MCF 10A (cell line): Measurements from ENCODE around the gene CCDC197. TPM values are rescaled to one million over a fixed set of nuclear protein-coding genes. Genes with fewer than 3 reads are reported as not detected.

Source experiments
- BruUV-seq: library from RNA; stranded (reverse); fragments of 400-500 nt; replicated peaks from 2 replicates; lab custom pipeline; 2021; lab: Mats Ljungman, UMichigan
- CTCF ChIA-PET: fragments of 300-600 bp; sonication (Branson Sonifier 250); formaldehyde crosslinking; extraction: SDS; loops from one replicate; lab custom pipeline; 2021; ENCODE audit warnings: antibody characterized with exemption, inconsistent platforms; lab: Yijun Ruan, JAX
- POLR2A ChIA-PET: fragments of 300-600, 350-650 bp; sonication (Branson Sonifier 250); formaldehyde crosslinking; extraction: SDS; loops from one replicate; lab custom pipeline; 2020; ENCODE audit warnings: antibody characterized with exemption, inconsistent platforms; lab: Yijun Ruan, JAX
- DNase-seq: peaks from one replicate; pipeline ENCODE4 v3.0.0-alpha.2; 2018; ENCODE audit not compliant: unreplicated experiment
- H3K27ac Mint-ChIP-seq: one replicate; pipeline ENCODE4 v1.8.0; 2022; ENCODE audit warnings: mild to moderate bottlenecking, low read depth, mixed read lengths; ENCODE audit not compliant: unreplicated experiment
- H3K27me3 Mint-ChIP-seq: one replicate; pipeline ENCODE4 v1.8.0; 2022; ENCODE audit warnings: mixed read lengths; ENCODE audit not compliant: insufficient read depth, unreplicated experiment
- H3K36me3 Mint-ChIP-seq: one replicate; pipeline ENCODE4 v1.8.0; 2022; ENCODE audit warnings: mild to moderate bottlenecking, moderate library complexity, mixed read lengths; ENCODE audit not compliant: insufficient read depth, unreplicated experiment
- H3K4me1 Mint-ChIP-seq: one replicate; pipeline ENCODE4 v1.8.0; 2022; ENCODE audit warnings: mixed read lengths; ENCODE audit not compliant: insufficient read depth, unreplicated experiment
- H3K4me3 Mint-ChIP-seq: one replicate; pipeline ENCODE4 v1.8.0; 2022; ENCODE audit warnings: mild to moderate bottlenecking, moderate library complexity, mixed read lengths; ENCODE audit not compliant: unreplicated experiment
- H3K9me3 Mint-ChIP-seq: one replicate; pipeline ENCODE4 v1.8.0; 2022; ENCODE audit warnings: mixed read lengths; ENCODE audit not compliant: unreplicated experiment
- intact Hi-C: fragments of 100-400 bp; cut with micrococcal nuclease; formaldehyde crosslinking; loops from 2 replicates; pipeline ENCODE4 v1.14.1; 2022
- total RNA-seq: library from RNA; stranded (reverse); gene quantifications from 2 replicates; pipeline ENCODE4 v1.2.3, GENCODE V29; 2022
- TF ChIP-seq, protein P1 (sequence below): fragments of 200-600 bp; IDR thresholded peaks from one replicate; pipeline ENCODE4 v1.8.0; 2022; ENCODE audit warnings: antibody characterized with exemption, mild to moderate bottlenecking; ENCODE audit not compliant: unreplicated experiment

The CCDC197 gene
- total RNA-seq, 1 experiment from 2014 or later: not detected

DNA sequence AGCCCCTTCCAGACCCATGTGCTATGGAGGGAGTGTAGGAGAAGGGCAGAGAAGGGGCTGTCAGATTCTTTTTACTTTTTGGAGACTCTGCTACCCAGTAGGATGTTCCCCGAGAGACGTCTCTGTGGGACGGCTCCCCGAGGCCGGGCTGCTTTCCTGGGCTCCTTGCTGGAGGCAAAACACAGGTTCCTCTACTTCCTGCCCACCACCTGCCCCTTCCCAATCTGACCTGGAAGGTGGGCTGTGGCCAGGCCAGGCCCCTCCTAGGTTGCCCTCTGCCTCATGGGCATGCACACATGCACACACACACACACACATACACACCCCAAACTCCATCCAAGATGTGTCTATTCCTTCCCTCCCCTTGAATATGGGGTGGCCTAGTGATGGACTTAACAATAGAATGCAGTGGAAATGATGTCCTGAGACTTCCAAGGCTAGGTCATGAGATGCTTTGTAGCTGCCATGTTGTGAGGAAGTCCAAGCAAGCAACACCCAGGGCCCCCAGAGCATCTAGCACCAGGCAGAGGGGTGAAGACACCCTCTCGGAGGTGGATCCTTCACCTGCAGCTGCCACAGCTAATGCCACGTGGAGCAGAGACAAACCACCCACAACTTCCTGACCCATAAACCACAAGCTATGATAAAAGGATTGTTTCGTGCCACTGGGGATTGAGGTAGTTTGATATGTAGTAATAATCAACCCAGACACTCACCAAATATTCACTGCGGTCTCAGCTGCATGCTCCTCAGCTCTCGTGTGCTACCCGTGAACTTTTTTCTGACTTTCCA lies 19.1 kb upstream of the CCDC197 start:
- H3K27ac Mint-ChIP-seq: no peak overlapping the region
- H3K27me3 Mint-ChIP-seq: peaks cover 23% of the 10 kb centered on the region
- no peak for DNase-seq
- no TSS peak for BruUV-seq
- ChIA-PET POLR2A (no interaction called here), CTCF (interaction anchor here (0.6 to 0.9 kb wide), 3 partner anchors 25 to 458 kb away, joined by 3 read pairs; no protein-coding TSS in a partner anchor)
- H3K9me3 Mint-ChIP-seq: no peaks in the 10 kb centered on the region
- H3K4me1 Mint-ChIP-seq: no peaks in the 10 kb centered on the region
- no peak overlapping the region for H3K4me3 Mint-ChIP-seq
- H3K36me3 Mint-ChIP-seq: no peaks in the 10 kb centered on the region
- TF ChIP-seq, protein P1, sequence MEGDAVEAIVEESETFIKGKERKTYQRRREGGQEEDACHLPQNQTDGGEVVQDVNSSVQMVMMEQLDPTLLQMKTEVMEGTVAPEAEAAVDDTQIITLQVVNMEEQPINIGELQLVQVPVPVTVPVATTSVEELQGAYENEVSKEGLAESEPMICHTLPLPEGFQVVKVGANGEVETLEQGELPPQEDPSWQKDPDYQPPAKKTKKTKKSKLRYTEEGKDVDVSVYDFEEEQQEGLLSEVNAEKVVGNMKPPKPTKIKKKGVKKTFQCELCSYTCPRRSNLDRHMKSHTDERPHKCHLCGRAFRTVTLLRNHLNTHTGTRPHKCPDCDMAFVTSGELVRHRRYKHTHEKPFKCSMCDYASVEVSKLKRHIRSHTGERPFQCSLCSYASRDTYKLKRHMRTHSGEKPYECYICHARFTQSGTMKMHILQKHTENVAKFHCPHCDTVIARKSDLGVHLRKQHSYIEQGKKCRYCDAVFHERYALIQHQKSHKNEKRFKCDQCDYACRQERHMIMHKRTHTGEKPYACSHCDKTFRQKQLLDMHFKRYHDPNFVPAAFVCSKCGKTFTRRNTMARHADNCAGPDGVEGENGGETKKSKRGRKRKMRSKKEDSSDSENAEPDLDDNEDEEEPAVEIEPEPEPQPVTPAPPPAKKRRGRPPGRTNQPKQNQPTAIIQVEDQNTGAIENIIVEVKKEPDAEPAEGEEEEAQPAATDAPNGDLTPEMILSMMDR: no peak
- intact Hi-C loops: no loop called here

DNA sequence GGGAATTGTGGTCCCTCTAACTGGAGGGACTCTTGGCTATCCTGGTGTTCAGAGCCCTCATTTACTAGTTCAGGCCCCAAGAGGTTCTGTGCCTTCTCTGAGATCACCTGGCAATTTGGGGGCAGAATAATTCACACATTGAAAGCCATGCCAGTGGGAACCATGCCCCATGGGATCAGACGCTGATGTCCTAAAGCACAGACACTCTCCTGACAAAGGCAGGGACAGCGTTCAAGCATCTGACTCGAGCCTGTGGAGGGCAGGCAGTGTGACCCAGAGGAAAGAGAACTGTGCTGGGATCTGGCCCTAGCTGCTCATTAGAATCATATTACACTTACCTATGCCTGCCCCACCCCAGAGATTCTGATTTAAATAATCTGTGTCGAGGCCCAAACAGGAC lies 18.4 kb upstream of the CCDC197 start:
- Mint-ChIP-seq H3K9me3 (no peaks in the 10 kb centered on the region), H3K4me1 (no peaks in the 10 kb centered on the region), H3K4me3 (no peak overlapping the region), H3K36me3 (no peaks in the 10 kb centered on the region), H3K27ac (no peak overlapping the region), H3K27me3 (peaks cover 23% of the 10 kb centered on the region)
- ChIA-PET CTCF (interaction anchor here (0.6 kb wide), 2 partner anchors 24 to 459 kb away, joined by 3 read pairs; no protein-coding TSS in a partner anchor), POLR2A (no interaction called here)
- TF ChIP-seq, protein P1: no peak
- intact Hi-C loops: no loop called here
- no TSS peak for BruUV-seq
- DNase-seq: no peak

DNA sequence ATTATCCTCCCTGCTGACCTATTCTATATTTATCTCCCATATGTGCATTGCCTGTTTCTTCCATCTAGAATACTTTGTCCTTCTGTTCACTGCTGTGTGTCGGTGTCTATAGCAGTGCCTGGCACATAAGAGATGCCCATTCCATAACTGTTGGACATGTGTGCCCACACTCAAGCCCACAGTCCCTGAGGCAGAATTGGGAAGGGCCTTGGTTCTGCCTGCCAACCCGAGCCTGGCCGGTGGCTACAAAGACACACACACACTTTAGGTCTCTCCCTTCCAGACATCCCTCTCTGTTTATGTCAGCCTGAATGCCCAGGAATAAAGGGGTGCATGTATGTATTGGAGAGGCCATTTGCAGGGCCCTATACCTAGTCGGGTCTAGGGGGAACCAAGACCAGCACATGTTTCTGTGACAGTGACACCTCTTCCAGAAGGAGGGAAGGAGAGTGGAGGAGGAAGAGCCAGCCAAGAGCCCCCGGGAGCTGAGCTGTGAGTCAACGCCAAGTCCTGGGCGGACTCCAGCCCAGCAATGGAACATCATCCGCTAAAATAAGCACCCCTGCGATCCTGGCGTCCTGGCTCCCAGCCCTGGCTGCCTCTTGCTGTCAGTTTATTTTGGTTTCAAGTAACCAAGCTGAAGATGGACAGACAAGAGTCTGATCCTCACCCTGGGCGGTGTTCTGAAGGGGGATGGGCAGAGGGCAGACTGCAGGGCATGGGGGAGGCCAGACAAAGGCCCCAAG lies 16.5 kb upstream of the CCDC197 start:
- DNase-seq: peak; percentile 27
- peaks cover 17% of the 10 kb centered on the region for H3K27me3 Mint-ChIP-seq
- no peak overlapping the region for H3K4me3 Mint-ChIP-seq
- TF ChIP-seq, protein P1: no peak
- POLR2A ChIA-PET: no interaction called here
- no peaks in the 10 kb centered on the region for H3K9me3 Mint-ChIP-seq
- CTCF ChIA-PET: interaction anchor here (0.7 kb wide), 1 partner anchor 305 kb away, joined by 3 read pairs; no protein-coding TSS in a partner anchor
- H3K36me3 Mint-ChIP-seq: no peaks in the 10 kb centered on the region
- no peaks in the 10 kb centered on the region for H3K4me1 Mint-ChIP-seq
- H3K27ac Mint-ChIP-seq: no peak overlapping the region
- BruUV-seq: no TSS peak
- intact Hi-C loops: no loop called here
